MG63 (cell line): ENCODE data around the gene PFKFB2. TPM values are rescaled to one million over a fixed set of nuclear protein-coding genes. Genes with fewer than 3 reads are reported as not detected.
A peak's percentile ranks its signal among the peaks of the same experiment; 100 is the strongest.

Experiments used
- DNase-seq: peaks from one replicate; pipeline ENCODE4 v3.0.0-alpha.2; 2020
- H3K27me3 ChIP-seq: fragments of 250-450 bp; sonication (Bioruptor Pico); 2 replicates; pipeline ENCODE4 v1.5.1; 2020; ENCODE audit warnings: mild to moderate bottlenecking, moderate library complexity
- H3K36me3 ChIP-seq: fragments of 250-450 bp; sonication (Bioruptor Pico); 2 replicates; pipeline ENCODE4 v1.5.1; 2020; ENCODE audit warnings: mild to moderate bottlenecking, moderate library complexity
- H3K4me3 ChIP-seq: fragments of 250-450 bp; sonication (Bioruptor Pico); 2 replicates; pipeline ENCODE4 v1.5.1; 2020; ENCODE audit warnings: mild to moderate bottlenecking, moderate library complexity
- H3K9me3 ChIP-seq: fragments of 250-450 bp; sonication (Bioruptor Pico); 2 replicates; pipeline ENCODE4 v1.5.1; 2020; ENCODE audit warnings: mild to moderate bottlenecking, moderate library complexity
- total RNA-seq: library from RNA; depleted of rRNA; stranded (reverse); fragments of >200 nt; shearing (Covaris generic); gene quantifications from 2 replicates; pipeline ENCODE4 v1.2.3, GENCODE V29; 2014; ENCODE audit warnings: low replicate concordance

The PFKFB2 gene
- total RNA-seq, 1 experiment from 2014 or later, result 2.4 TPM

DNA sequence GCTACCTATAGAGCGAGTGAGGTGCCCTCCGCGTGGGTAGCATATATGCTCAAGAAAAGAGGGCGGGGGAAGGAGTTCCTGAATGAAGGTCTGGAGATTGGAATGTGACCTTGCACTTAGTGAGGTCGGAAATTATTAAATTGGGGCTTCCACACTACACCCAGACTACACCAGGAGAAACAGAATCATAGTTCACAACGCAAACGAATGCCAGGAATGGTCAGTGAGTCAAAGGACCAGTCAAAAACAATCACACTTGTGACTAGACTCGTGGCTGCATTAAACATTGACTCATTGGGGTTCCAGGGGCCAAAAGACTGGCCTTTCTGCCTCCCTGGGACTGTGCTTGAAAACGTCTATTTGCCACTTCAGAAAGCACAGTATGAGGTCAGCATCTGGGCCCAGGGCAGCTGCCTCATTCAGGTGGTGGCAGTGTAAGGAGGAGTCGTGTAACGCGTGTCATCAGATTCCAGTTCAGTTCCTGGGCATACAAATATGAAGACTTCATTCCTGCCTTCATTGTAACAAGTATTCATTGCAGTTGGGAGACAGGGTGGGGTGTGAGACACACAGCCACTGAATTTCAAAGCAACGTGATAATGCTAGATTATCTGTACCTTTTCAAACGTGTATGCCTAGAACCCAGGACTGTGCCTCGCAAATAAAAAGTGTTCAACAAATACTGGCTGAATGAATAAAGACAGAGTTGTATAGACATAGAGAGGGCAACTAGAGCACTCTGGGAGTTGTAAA lies 1.7 kb upstream of the PFKFB2 start, which contains the start of gene YOD1:
Gene YOD1 (minus strand): TSS at position 18 of the 753 bp plus-strand sequence. CDS start 178 bp downstream, outside the sequence.
- no peaks in the 10 kb centered on the region for H3K27me3 ChIP-seq
- peaks cover 34% of the 10 kb centered on the region for H3K36me3 ChIP-seq
- DNase-seq, result peak; percentile 83
- H3K4me3 ChIP-seq, result peak within 1 kb of the TSS; percentile 88
- H3K9me3 ChIP-seq, result no peaks in the 10 kb centered on the region

DNA sequence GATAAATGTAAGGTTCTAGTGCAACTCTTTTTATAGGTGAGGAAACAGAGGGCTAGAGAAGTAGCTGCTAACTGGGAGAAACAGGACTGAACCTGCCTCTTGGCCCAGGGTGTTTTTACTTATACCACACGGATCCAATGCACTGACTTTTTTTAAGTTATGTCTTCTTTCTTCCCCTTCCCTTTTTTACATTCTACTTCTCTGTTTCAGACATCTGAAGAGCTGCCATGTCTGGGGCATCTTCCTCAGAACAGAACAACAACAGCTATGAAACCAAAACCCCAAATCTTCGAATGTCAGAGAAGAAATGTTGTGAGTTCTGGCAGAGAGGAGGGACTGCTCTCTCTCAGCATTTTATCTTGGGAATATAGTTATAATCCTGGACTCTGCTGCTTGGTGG lies 1.4 kb downstream of the PFKFB2 start:
- DNase-seq, result no peak

DNA sequence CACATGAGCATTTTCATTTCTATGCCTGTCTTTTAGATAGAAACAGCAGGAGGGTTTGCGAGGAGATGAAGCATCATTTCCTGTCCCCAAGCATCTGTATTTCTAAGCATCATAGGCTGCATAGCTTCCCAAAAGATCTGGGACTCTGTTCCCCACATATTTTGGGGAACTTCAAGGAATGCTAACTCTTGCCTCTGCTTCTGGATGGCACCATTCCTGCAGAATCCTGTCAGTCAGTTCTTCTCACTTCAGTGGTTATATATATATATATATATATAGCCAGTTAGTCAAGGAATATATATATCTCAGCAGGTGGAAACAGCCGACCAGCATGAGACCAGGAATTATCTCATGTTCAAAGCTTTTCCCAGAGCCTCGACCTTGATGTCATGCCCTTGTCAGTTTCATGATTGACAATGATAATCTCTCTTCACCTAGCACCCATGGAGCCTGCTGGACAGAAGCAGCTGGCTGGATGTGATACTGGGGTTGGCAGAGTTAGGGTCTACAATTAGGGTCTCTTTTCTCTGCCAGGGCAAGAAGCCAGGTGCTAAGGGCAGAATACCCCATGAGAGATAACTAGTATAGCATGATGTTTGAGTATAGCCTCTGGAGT lies 2.4 kb downstream of the PFKFB2 start:
- no peaks in the 10 kb centered on the region for H3K9me3 ChIP-seq
- no peak overlapping the region for H3K4me3 ChIP-seq
- no peaks in the 10 kb centered on the region for H3K27me3 ChIP-seq
- DNase-seq, result no peak
- no peaks in the 10 kb centered on the region for H3K36me3 ChIP-seq

More for the DNA sequence above, 1.4 kb downstream of the PFKFB2 start:
- H3K4me3 ChIP-seq, result no peak overlapping the region
- no peaks in the 10 kb centered on the region for H3K27me3 ChIP-seq
- no peaks in the 10 kb centered on the region for H3K9me3 ChIP-seq
- peaks cover 3% of the 10 kb centered on the region for H3K36me3 ChIP-seq

DNA sequence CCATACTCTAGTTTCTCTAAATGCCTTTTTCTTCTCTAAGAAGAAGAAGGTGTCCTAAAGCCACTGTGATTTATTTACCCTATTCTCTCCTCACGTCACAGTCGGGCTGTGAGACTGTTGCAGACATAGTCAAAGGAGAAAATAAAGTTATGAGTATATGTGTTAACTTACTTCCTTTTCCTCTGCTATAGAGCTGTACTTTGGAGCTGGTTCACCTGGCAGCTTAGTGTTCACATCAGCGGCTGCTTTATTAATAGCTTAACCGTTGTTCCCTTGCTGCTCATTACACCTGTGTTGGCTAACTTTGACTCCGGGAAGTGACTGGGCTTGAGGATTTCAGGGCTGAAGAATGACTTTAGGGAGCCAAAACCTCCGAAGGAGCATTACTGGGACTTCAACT lies 3.6 kb downstream of the PFKFB2 start:
- H3K4me3 ChIP-seq, result no peak overlapping the region
- no peaks in the 10 kb centered on the region for H3K27me3 ChIP-seq
- no peaks in the 10 kb centered on the region for H3K9me3 ChIP-seq
- DNase-seq, result no peak
- H3K36me3 ChIP-seq, result no peaks in the 10 kb centered on the region

DNA sequence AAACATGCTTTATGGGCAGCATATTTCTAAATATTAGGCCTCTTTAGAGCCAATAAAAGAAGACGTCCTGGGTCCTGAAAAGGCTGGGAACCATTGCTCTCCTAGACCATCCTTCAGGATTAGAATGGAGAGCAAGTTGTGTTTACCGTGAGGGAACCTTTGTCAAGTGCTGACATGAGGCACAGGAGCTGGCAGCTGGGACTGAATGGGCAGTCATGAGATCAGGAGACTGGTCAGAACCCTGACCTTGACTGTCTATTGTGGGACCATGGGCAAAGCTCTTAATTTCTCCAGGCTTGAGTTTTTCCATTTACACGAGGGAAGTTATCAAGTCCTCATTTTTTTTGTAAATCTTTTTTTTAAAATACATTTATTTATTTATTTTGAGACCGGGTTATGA lies 5.2 kb downstream of the PFKFB2 start:
- no peaks in the 10 kb centered on the region for H3K36me3 ChIP-seq
- H3K4me3 ChIP-seq, result no peak overlapping the region
- H3K9me3 ChIP-seq, result no peaks in the 10 kb centered on the region
- no peak for DNase-seq
- H3K27me3 ChIP-seq, result no peaks in the 10 kb centered on the region

DNA sequence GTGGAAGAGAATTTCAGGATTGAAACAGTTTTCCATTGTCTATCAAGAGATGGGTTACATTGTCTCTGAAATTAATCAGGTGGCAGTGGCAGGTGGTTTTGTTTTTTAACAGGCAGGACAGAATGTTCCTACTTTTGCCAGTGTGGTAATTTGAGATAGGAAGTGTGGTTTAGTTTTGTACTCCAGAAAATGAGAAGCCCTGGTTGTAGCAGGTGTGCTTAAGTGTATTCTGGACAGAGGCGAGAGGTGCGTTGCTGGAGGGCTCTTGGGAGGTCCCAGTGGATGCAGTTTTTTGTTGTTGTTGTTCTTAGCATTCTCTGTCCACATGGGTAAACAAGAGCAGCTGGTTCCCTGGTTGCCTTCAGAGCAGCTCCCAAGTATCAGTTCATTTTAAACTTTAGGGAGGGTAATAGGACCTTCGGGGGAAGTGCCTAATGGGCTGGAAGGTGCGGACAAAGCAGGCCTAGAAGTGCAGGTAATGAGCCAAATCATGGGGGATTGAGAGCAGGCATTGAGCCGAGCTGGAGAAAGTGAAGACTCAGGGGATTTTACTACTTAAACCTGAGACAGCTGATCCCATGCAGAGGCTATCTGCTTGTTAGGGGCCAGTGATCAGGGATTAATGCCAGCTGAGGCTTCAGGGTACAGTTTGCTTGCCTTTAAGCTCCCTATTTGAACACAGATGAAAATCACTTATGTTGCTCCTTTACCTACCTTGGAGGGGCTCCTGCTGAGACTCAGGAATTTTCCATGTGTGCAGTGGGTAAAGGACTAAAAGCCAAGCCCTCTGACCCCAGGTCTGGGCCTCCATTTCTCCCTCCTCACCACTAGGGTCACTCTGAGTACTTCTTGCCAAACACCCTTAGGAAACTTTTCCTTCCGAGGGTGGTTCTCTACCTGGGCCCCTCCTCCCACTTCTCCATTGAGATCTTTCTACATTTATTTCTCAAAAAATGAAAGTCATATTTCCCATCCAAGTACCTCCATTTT lies 6.1 kb downstream of the PFKFB2 start:
- no peaks in the 10 kb centered on the region for H3K36me3 ChIP-seq
- no peak overlapping the region for H3K4me3 ChIP-seq
- no peak for DNase-seq
- H3K9me3 ChIP-seq, result no peaks in the 10 kb centered on the region
- no peaks in the 10 kb centered on the region for H3K27me3 ChIP-seq

DNA sequence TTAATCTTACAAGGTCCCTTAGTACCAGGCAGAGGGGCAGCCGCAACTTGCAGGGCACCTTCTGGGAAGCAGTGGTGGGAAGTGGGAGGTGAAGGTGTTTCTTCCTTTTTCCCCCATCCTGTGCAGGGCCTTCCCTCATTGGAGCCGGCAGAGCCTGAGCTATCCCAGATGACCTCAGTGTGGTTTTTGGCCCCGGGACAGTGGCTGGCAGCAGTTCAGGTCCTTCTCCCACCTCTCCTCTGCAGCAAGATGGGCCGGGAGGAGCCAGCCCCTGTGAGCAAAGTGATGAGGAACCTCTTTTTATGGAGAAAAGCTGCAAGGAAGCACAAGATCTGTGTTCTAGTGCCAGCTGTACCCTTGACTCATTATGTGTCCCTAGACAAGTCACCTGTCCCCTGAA lies 6.8 kb downstream of the PFKFB2 start:
- DNase-seq, result no peak
- H3K27me3 ChIP-seq, result no peaks in the 10 kb centered on the region
- no peaks in the 10 kb centered on the region for H3K36me3 ChIP-seq
- no peak overlapping the region for H3K4me3 ChIP-seq
- no peaks in the 10 kb centered on the region for H3K9me3 ChIP-seq

DNA sequence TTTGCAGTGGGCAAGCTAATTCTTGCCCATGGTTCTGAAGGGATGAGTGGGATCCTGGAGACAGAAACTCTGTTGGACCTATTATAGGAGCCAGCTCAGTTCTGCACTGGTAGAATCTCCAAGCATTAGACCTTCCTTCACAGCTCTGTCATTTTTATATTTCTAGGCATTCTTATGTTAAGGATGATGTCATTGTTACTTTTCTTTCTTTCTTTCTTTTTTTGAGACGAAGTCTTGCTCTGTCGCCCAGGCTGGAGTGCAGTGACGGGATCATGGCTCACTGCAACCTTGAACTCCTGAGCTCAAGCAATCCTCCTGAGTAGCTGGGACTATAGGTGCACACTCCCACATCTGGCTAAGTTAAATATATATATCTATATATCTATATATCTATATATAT lies 7.5 kb downstream of the PFKFB2 start:
- H3K4me3 ChIP-seq, result no peak overlapping the region
- H3K9me3 ChIP-seq, result no peaks in the 10 kb centered on the region
- H3K36me3 ChIP-seq, result no peaks in the 10 kb centered on the region
- no peak for DNase-seq
- H3K27me3 ChIP-seq, result no peaks in the 10 kb centered on the region

DNA sequence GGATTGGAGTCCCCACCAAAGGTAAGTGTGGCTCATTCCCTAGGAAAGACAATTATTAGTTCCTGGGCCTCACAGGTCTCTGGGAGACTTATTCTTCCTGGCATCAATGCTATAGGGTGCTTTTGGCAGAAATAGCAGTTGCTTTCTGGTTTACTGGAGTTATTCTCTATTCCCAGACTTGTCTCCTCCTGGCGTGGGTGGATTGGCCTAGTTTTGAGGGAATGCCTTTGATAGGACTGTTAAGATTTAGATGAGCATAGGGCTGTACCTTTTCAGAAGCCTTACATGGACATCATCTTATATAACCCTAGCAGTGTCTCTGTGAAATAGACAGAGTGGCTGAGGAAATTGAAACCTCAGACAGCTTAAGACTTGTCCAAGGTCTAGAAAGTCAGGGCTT lies 9.0 kb downstream of the PFKFB2 start:
- Histone ChIP-seq H3K4me3 (no peak overlapping the region), H3K36me3 (no peaks in the 10 kb centered on the region)

DNA sequence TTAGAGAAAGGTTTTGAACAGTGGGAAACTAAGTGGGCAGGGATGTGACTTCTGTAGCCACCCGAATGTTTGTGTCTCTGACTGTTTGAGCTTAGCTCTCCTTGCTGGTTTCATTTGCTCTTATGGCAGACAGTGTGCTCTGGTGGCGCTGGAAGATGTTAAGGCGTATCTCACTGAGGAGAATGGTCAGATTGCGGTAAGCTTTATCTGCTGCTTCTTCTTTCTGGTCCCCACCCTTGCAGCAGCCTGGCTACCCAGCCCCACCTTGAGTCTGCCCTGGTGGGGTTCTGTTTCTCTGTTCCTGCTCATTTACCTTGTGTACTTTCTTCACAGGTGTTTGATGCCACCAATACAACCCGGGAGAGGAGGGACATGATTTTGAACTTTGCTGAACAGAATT lies 9.9 kb downstream of the PFKFB2 start:
- DNase-seq, result no peak
- no peaks in the 10 kb centered on the region for H3K9me3 ChIP-seq
- H3K36me3 ChIP-seq, result no peaks in the 10 kb centered on the region
- no peak overlapping the region for H3K4me3 ChIP-seq
- H3K27me3 ChIP-seq, result no peaks in the 10 kb centered on the region

More for the DNA sequence above, 9.0 kb downstream of the PFKFB2 start:
- no peak for DNase-seq
- H3K27me3 ChIP-seq, result no peaks in the 10 kb centered on the region
- no peaks in the 10 kb centered on the region for H3K9me3 ChIP-seq

DNA sequence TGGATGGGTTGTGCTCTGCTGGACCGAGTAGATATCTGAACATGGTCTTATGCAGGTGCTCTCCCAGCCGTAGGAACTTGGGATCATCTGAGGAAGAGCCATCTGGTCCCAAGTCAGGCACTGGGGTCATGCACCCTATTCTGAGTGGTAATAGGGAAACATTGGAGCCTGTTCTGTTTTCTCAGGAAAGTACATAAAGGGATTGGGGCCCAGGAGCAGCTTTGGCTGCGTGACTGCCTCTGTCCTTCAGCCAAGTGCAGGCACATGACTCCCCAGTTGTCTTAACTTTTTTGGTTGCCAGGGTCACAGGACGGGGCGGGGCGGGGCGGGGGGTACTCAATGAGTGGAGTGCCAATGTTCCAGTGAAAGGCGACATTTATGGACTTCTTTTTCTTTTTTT lies 11.5 kb downstream of the PFKFB2 start:
- no peak for DNase-seq
- Histone ChIP-seq H3K9me3 (no peaks in the 10 kb centered on the region), H3K4me3 (no peak overlapping the region), H3K36me3 (no peaks in the 10 kb centered on the region), H3K27me3 (no peaks in the 10 kb centered on the region)

DNA sequence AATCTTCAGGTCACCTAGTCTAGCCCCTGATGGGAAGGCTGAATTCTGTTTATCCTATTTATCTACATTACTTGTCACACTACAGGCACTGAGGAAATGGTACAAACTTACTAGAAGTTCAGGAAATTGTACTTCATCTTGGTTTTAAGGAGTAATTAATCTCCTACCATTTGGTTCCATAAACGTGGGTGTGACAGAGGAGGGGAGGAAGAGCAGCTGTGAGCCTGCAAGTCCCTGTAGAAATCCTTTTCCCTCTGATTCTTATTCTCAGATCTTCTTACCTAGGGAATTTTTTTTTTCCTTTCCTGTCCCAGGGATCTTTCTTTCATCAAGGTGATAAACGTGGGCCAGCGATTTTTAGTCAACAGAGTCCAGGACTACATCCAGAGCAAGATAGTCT lies 14.1 kb downstream of the PFKFB2 start:
- Histone ChIP-seq H3K9me3 (no peaks in the 10 kb centered on the region), H3K27me3 (no peaks in the 10 kb centered on the region), H3K36me3 (no peaks in the 10 kb centered on the region), H3K4me3 (no peak overlapping the region)
- no peak for DNase-seq

DNA sequence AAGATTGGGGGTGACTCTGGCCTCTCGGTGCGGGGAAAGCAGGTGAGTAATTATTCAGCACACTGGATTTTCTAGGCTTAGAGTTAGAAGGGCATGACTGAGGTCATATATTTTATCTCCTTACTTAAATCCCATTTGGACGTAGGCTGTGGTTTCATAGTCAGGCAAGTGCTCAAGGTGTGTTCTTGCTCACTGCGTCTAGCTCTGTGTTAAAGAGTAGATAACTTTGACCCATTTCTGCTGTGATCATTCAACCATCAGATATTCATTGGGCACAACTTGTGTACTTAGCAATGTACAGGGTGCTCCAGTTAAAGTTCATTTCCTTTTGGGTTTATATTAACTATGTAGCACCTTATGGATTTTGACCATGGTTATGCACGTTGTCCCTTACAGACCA lies 14.6 kb downstream of the PFKFB2 start:
- no peaks in the 10 kb centered on the region for H3K27me3 ChIP-seq
- H3K9me3 ChIP-seq, result no peaks in the 10 kb centered on the region
- H3K4me3 ChIP-seq, result no peak overlapping the region
- no peaks in the 10 kb centered on the region; the same call in 1 of the 2 replicates for H3K36me3 ChIP-seq
- DNase-seq, result no peak

DNA sequence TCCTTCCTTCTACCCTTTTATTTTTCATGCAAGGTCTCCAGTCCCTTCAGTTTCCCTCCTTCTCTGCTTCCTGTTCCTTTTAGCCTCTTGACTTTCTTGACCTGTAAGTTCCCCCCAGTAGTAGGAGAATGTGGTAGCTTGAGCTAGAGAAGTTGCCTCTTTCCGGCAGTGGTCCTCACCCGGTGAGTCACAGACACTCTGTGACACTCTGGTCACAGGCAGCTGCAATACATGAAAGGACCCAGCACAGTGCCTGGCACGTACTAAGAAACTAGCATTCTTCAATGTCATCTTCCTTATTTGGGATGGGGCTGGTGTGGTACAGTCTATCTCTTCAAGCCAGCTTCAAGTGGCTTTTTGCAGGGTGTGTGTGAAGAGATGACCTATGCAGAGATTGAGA lies 16.0 kb downstream of the PFKFB2 start:
- Histone ChIP-seq H3K36me3 (no peaks in the 10 kb centered on the region; the same call in 1 of the 2 replicates), H3K9me3 (no peaks in the 10 kb centered on the region), H3K4me3 (no peak overlapping the region), H3K27me3 (no peaks in the 10 kb centered on the region)
- no peak for DNase-seq

DNA sequence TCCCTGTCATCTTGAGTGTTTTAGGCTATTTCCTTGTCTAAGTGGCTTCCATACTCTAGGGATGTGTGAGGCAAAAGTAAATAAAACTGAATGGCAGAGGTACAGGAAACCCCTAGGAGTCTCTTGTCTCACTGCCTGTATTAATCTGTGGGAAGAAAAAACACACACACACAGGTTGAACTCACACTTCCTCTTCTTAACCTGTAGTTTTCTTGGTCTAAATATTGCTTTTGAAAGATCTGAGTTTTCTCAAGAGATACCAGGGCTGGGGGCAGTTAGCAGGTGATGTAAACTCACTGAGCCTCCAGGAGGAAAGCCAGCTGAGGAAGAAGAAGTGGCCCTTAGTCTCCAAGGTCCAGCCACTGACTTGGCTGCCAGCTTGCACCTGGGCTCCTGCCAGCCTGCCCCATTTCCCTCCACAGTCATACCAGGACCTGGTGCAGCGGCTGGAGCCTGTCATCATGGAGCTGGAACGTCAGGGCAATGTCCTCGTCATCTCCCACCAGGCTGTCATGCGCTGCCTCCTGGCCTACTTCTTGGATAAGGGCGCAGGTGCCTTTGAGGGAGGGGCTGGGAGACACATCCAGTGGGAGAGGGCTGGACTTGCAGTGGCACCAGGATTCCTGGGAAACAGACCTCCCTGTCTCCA lies 16.9 kb downstream of the PFKFB2 start:
- no peak for DNase-seq
- Histone ChIP-seq H3K36me3 (no peaks in the 10 kb centered on the region; the same call in 1 of the 2 replicates), H3K4me3 (no peak overlapping the region), H3K9me3 (no peaks in the 10 kb centered on the region), H3K27me3 (no peaks in the 10 kb centered on the region)

DNA sequence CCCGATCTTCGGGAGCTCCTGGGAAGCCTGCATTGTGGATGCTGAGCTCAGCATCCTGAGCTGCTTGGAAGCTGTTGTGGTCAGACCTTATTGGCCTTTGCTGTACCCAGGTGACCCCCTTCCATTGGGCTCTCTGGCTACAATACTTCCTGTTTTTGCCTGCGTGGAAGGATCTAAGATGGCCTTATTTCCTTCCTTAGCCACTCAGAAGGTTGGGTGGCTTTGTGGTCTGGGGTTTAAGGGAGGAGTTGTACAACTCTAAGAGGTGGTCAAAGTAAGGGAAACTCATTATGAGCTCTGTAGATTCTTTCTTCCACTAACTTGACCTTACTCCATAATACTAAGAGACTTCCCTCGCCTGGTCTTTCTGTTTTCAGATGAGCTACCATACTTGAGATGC lies 17.7 kb downstream of the PFKFB2 start:
- no peak overlapping the region for H3K4me3 ChIP-seq
- no peak for DNase-seq
- no peaks in the 10 kb centered on the region for H3K27me3 ChIP-seq
- no peaks in the 10 kb centered on the region for H3K9me3 ChIP-seq
- no peaks in the 10 kb centered on the region; the same call in 1 of the 2 replicates for H3K36me3 ChIP-seq
